HG02610 (cell line): ENCODE results near the gene CHPF2.

ENCODE experiments used
- ATAC-seq: cut with Tn5 transposase; IDR thresholded peaks from one replicate; pipeline ENCODE4 v1.9.1; 2021; ENCODE audit warnings: mild to moderate bottlenecking, moderate library complexity; ENCODE audit not compliant: unreplicated experiment

Gene CHPF2

GRCh38 chr7:151260471-151260870 is 28.2 kb downstream of the CHPF2 start:
- ATAC-seq: no peak

- ATAC-seq: no peak
Measured at GRCh38 chr7:151260883-151261282, 28.6 kb downstream of the CHPF2 start.

GRCh38 chr7:151261529-151261928 is 29.2 kb downstream of the CHPF2 start:
- no peak for ATAC-seq

GRCh38 chr7:151264615-151265014 is 32.3 kb downstream of the CHPF2 start:
- no peak for ATAC-seq

GRCh38 chr7:151265351-151265931 is 33.2 kb downstream of the CHPF2 start:
- no peak for ATAC-seq

GRCh38 chr7:151269511-151269910 is 37.2 kb downstream of the CHPF2 start:
- no peak for ATAC-seq

GRCh38 chr7:151271699-151272355 is 39.5 kb downstream of the CHPF2 start:
- ATAC-seq: no peak

GRCh38 chr7:151272405-151272804 is 40.1 kb downstream of the CHPF2 start:
- ATAC-seq: no peak

GRCh38 chr7:151272877-151273276 is 40.6 kb downstream of the CHPF2 start:
- ATAC-seq: no peak

- ATAC-seq: no peak
Measured at GRCh38 chr7:151273651-151274390, 41.5 kb downstream of the CHPF2 start.

GRCh38 chr7:151274396-151274795 is 42.1 kb downstream of the CHPF2 start:
- ATAC-seq: no peak

- ATAC-seq: no peak
Measured at GRCh38 chr7:151274936-151275812, 42.9 kb downstream of the CHPF2 start.

GRCh38 chr7:151275813-151276577 is 43.7 kb downstream of the CHPF2 start:
- ATAC-seq: no peak

- ATAC-seq: no peak
Measured at GRCh38 chr7:151276666-151277590, 44.6 kb downstream of the CHPF2 start.

- ATAC-seq: no peak
Measured at GRCh38 chr7:151277631-151278030, 45.3 kb downstream of the CHPF2 start.

- no peak for ATAC-seq
Measured at GRCh38 chr7:151278949-151279348, 46.7 kb downstream of the CHPF2 start.

GRCh38 chr7:151279868-151280267 is 47.6 kb downstream of the CHPF2 start:
- ATAC-seq: no peak

- ATAC-seq: no peak
Measured at GRCh38 chr7:151280388-151281019, 48.2 kb downstream of the CHPF2 start.

- ATAC-seq: no peak
Measured at GRCh38 chr7:151281686-151282085, 49.4 kb downstream of the CHPF2 start.
